Heart left ventricle (tissue), 16 donors: ENCODE measurements around the gene NPFFR1. TPM values are rescaled to one million over a fixed set of nuclear protein-coding genes. Genes with fewer than 3 reads are reported as not detected.

Experiments used
- ATAC-seq, 4 donors: fragments of 200-7000 bp; cut with Tn5 transposase; one replicate each; pipeline ENCODE4 v1.9.1; 2020 to 2022; ENCODE audit warnings: moderate library complexity in 4 of 4, mild to moderate bottlenecking in 3 of 4, moderate number of reproducible peaks in 1 of 4
- DNase-seq, 5 donors: peaks; one replicate each; pipeline ENCODE4 v3.0.0-alpha.2; 2020
- H3K27ac ChIP-seq, 12 donors: fragments of 200-600 bp; sonication (generic) in 4 of 12; one replicate each; pipeline versions ENCODE4 v1.5.0 to v1.8.0; 2016 to 2022; ENCODE audit warnings: mild to moderate bottlenecking in 2 of 12
- H3K27me3 ChIP-seq, 9 donors: fragments of 200-600 bp; sonication (generic) in 2 of 9; one replicate each; pipeline versions ENCODE4 v1.5.1 to v1.8.0; 2016 to 2022; ENCODE audit warnings: mild to moderate bottlenecking in 3 of 9
- H3K36me3 ChIP-seq, 9 donors: fragments of 200-600 bp; sonication (generic) in 2 of 9; one replicate each; pipeline versions ENCODE4 v1.5.0 to v1.8.0; 2018 to 2022; ENCODE audit warnings: mild to moderate bottlenecking in 2 of 9
- H3K4me1 ChIP-seq, 12 donors: fragments of 200-600 bp; sonication (generic) in 4 of 12; one replicate each; pipeline versions ENCODE4 v1.5.0 to v1.8.0; 2016 to 2022; ENCODE audit warnings: mild to moderate bottlenecking in 3 of 12
- H3K4me3 ChIP-seq, 12 donors: fragments of 200-600 bp; sonication (generic) in 4 of 12; one replicate each; pipeline versions ENCODE4 v1.5.0 to v1.8.0; 2017 to 2022; ENCODE audit warnings: mild to moderate bottlenecking in 9 of 12, moderate library complexity in 4 of 12
- H3K9me3 ChIP-seq, 12 donors: fragments of 200-600 bp; sonication (generic) in 4 of 12; one replicate each; pipeline versions ENCODE4 v1.5.0 to v1.8.0; 2016 to 2022; ENCODE audit warnings: mild to moderate bottlenecking in 1 of 12
- POLR2A ChIP-seq, 2 donors: fragments of 450-650 bp; IDR thresholded peaks; one replicate each; pipeline ENCODE4 v1.6.1; 2017; ENCODE audit warnings: antibody characterized with exemption in 2 of 2, mild to moderate bottlenecking in 2 of 2, moderate library complexity in 2 of 2
- WGBS, 4 donors: extraction: QIAGEN DNeasy Blood & Tissue Kit in 2 of 4; methylation state at CpG; one replicate each; pipeline versions ENCODE4 v1.1.5 to v1.1.7; 2013 to 2018; 5-methylcytosine and 5-hydroxymethylcytosine counted together
- intact Hi-C, 10 donors: fragments of 100-400 bp; cut with DNase I; formaldehyde crosslinking; loops; one replicate each; pipeline versions ENCODE4 v1.11.1 to v1.14.2; 2022
- polyA plus RNA-seq, 2 donors: library from polyadenylated mRNA; stranded (reverse); fragments of 200-250 nt; gene quantifications; one replicate each; pipeline ENCODE4 v1.2.3, GENCODE V29; 2013
- total RNA-seq, 9 donors: library from RNA; depleted of rRNA in 2 of 9; stranded (reverse); fragments of >200 nt in 2 of 9; fragmentation: NEBNext Ultra II Directional in 3 of 9; extraction: Animal tissue kit (Norgen Biotek cat#: 25700) in 3 of 9; gene quantifications; one replicate each; pipeline versions ENCODE4 v1.1.0 to v1.2.4, GENCODE V29; 2016 to 2023
- TF ChIP-seq, protein P1 (sequence below), 12 donors: fragments of 200-600 bp; sonication (generic) in 4 of 12; IDR thresholded peaks; one replicate each; pipeline versions ENCODE4 v1.5.0 to v1.8.0; 2018 to 2022; ENCODE audit warnings: antibody characterized with exemption in 12 of 12, mild to moderate bottlenecking in 5 of 12
- donor health status: ischemic (EF 13 %, LVEDD 7.1; RV severe dilation, severe dysfunction).
- donor health status: healthy with polysubstance abuse.
- donor health status: DM: no; HTN: yes; CAD: no.
- donor health status: DM: no; HTN: no; CAD: no.
- donor health status: ischemic (EF 25% LVEDD 6.9; RV normal size, moderate dysfunction).
- donor health status: ischemic (EF 25% LVEDD 5.7; RV mildly dilated, moderate dysfunction).
- donor health status: healthy.
- donor health status: DM: yes; HTN: yes; CAD: no.
- donor health status: ischemic (EF 35%, LVEDD 5.7; RV mildly dilated, moderate dysfunction).
- donor health status: nonischemic (EF 11% LVEDD 7.7; RV severe dilation, severe dysfunction).
- donor health status: DM: yes; HTN: yes; CAD: no.
- donor health status: PGD.
- donor health status: ischemic (EF 29% LVEDD 5.4; RV normal size, mild dysfunction).
- donor health status: nonischemic (EF 23%, LVEDD 6.1; RV moderate dilation, normal function).

NPFFR1 gene
- total and polyA plus RNA-seq, 11 donors, result 0.52 TPM; not detected in 10

GRCh38 chr10:70212879-70213278 lies 70.9 kb downstream of the NPFFR1 start:
- no peak for DNase-seq
- no peak for ATAC-seq
- Histone ChIP-seq H3K4me1 (no peaks in the 10 kb centered on the region), H3K27me3 (no peaks in the 10 kb centered on the region), H3K9me3 (no peaks in the 10 kb centered on the region), H3K36me3 (peaks cover 0 to 98% (median 88%) of the 10 kb centered on the region in 9 donors), H3K27ac (no peak overlapping the region), H3K4me3 (no peak overlapping the region)
- TF ChIP-seq, protein P1, sequence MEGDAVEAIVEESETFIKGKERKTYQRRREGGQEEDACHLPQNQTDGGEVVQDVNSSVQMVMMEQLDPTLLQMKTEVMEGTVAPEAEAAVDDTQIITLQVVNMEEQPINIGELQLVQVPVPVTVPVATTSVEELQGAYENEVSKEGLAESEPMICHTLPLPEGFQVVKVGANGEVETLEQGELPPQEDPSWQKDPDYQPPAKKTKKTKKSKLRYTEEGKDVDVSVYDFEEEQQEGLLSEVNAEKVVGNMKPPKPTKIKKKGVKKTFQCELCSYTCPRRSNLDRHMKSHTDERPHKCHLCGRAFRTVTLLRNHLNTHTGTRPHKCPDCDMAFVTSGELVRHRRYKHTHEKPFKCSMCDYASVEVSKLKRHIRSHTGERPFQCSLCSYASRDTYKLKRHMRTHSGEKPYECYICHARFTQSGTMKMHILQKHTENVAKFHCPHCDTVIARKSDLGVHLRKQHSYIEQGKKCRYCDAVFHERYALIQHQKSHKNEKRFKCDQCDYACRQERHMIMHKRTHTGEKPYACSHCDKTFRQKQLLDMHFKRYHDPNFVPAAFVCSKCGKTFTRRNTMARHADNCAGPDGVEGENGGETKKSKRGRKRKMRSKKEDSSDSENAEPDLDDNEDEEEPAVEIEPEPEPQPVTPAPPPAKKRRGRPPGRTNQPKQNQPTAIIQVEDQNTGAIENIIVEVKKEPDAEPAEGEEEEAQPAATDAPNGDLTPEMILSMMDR (IDR thresholded peaks at IDR 0.05), result no peak
- no peak for TF ChIP-seq POLR2A (IDR thresholded peaks at IDR 0.05)
- 97 to 100% (median 98%) methylated on average over 1 of the region's 1 CpG for WGBS, 4 donors
- intact Hi-C loops, result no loop called here

GRCh38 chr10:70212277-70212676 lies 71.5 kb downstream of the NPFFR1 start:
- no peak for DNase-seq
- TF ChIP-seq, protein P1 (IDR thresholded peaks at IDR 0.05), result no peak
- no peak for TF ChIP-seq POLR2A (IDR thresholded peaks at IDR 0.05)

DNA sequence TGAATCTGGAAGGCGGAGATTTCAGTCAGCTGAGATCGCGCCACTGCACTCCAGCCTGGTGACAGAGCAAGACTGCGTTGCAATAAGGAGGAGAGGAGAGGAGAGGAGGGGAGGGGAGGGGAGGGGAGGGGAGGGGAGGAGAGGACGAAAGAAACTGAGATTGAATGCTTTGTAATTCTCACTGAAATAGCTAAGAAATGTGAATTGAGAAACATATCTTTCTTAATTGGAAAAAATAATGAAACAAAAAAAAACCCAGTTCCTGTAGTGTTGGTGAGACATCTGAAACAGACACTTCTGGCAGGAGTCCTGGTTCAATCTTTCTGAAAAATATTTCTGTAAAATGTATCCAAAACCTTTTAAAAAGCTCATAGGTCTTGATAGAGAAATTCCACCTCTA lies 77.0 kb downstream of the NPFFR1 start:
- no peak overlapping the region for H3K4me3 ChIP-seq
- H3K27ac ChIP-seq, result no peak overlapping the region
- intact Hi-C loops, result no loop called here
- H3K27me3 ChIP-seq, result no peaks in the 10 kb centered on the region
- peaks cover 0 to 96% (median 85%) of the 10 kb centered on the region in 9 donors for H3K36me3 ChIP-seq
- 90 to 96% (median 92%) methylated on average over 5 of the region's 5 CpGs for WGBS, 4 donors
- H3K9me3 ChIP-seq, result no peaks in the 10 kb centered on the region
- ATAC-seq (no peak), DNase-seq (no peak)
- no peak for TF ChIP-seq POLR2A (IDR thresholded peaks at IDR 0.05)
- TF ChIP-seq, protein P1 (IDR thresholded peaks at IDR 0.05), result no peak
- H3K4me1 ChIP-seq, result no peaks in the 10 kb centered on the region

More at GRCh38 chr10:70212277-70212676, 71.5 kb downstream of the NPFFR1 start:
- Histone ChIP-seq H3K27ac (no peak overlapping the region), H3K36me3 (peaks cover 0 to 98% (median 88%) of the 10 kb centered on the region in 9 donors), H3K4me1 (no peaks in the 10 kb centered on the region), H3K9me3 (no peaks in the 10 kb centered on the region), H3K4me3 (no peak overlapping the region), H3K27me3 (no peaks in the 10 kb centered on the region)
- intact Hi-C loops, result no loop called here
- no peak for ATAC-seq

- Histone ChIP-seq H3K27me3 (no peaks in the 10 kb centered on the region), H3K9me3 (peaks cover 0 to 9% (median 2%) of the 10 kb centered on the region in 12 donors), H3K36me3 (peaks cover 0 to 81% (median 75%) of the 10 kb centered on the region in 9 donors), H3K27ac (no peak overlapping the region), H3K4me1 (no peaks in the 10 kb centered on the region), H3K4me3 (no peak overlapping the region)
- WGBS, 4 donors, result 87 to 97% (median 94%) methylated on average over 1 of the region's 1 CpG
- ATAC-seq, result no peak
- intact Hi-C loops, result no loop called here
- no peak for TF ChIP-seq POLR2A (IDR thresholded peaks at IDR 0.05)
- TF ChIP-seq, protein P1 (IDR thresholded peaks at IDR 0.05), result no peak
- DNase-seq, result no peak
Measured at GRCh38 chr10:70201105-70201504, 82.7 kb downstream of the NPFFR1 start.
